Calu3 (cell line): Measurements from ENCODE around the gene SMARCC1. TPM values are rescaled to one million over a fixed set of nuclear protein-coding genes. Genes with fewer than 3 reads are reported as not detected.

ENCODE experiments used
- BruUV-seq: library from RNA; stranded (reverse); fragments of 400-500 nt; replicated peaks from 2 replicates; lab custom pipeline; 2021; lab: Mats Ljungman, UMichigan
- CTCF ChIA-PET: fragments of 300-600 bp; sonication (Branson Sonifier 250); formaldehyde crosslinking; loops from one replicate; lab custom pipeline; 2022; ENCODE audit warnings: antibody characterized with exemption; lab: Charles Lee
- DNase-seq: peaks from one replicate; pipeline ENCODE4 v3.0.0; 2022
- H3K27ac Mint-ChIP-seq: one replicate; pipeline ENCODE4 v1.8.0; 2022; ENCODE audit warnings: mixed read lengths; ENCODE audit not compliant: unreplicated experiment
- H3K27me3 Mint-ChIP-seq: one replicate; pipeline ENCODE4 v1.8.0; 2022; ENCODE audit warnings: mixed read lengths; ENCODE audit not compliant: unreplicated experiment
- H3K36me3 Mint-ChIP-seq: one replicate; pipeline ENCODE4 v1.8.0; 2022; ENCODE audit warnings: mild to moderate bottlenecking, moderate library complexity, mixed read lengths; ENCODE audit not compliant: insufficient read depth, unreplicated experiment
- H3K4me1 Mint-ChIP-seq: one replicate; pipeline ENCODE4 v1.8.0; 2022; ENCODE audit warnings: mild to moderate bottlenecking, low read depth, mixed read lengths; ENCODE audit not compliant: unreplicated experiment
- H3K4me3 Mint-ChIP-seq: one replicate; pipeline ENCODE4 v1.8.0; 2022; ENCODE audit warnings: mild to moderate bottlenecking, low read depth, moderate library complexity, mixed read lengths; ENCODE audit not compliant: unreplicated experiment
- H3K9me3 Mint-ChIP-seq: one replicate; pipeline ENCODE4 v1.8.0; 2022; ENCODE audit warnings: low read depth, mixed read lengths; ENCODE audit not compliant: unreplicated experiment
- CTCF ChIP-seq: fragments of 200-600 bp; IDR thresholded peaks from one replicate; pipeline ENCODE4 v1.8.0; 2022; ENCODE audit warnings: antibody characterized with exemption; ENCODE audit not compliant: unreplicated experiment
- intact Hi-C: fragments of 100-400 bp; cut with micrococcal nuclease; formaldehyde crosslinking; loops from one replicate; pipeline ENCODE4 v1.10.0; 2022; ENCODE audit not compliant: unreplicated experiment
- total RNA-seq: library from RNA; stranded (reverse); gene quantifications from 2 replicates; pipeline ENCODE4 v1.2.3, GENCODE V29; 2022

Gene SMARCC1
- total RNA-seq, 1 experiment from 2014 or later: 122 TPM

GRCh38 chr3:47817609-47818008 lies 35.9 kb upstream of the SMARCC1 start:
- intact Hi-C loops: no loop called here
- Mint-ChIP-seq H3K9me3 (no peaks in the 10 kb centered on the region), H3K4me3 (no peak overlapping the region), H3K36me3 (no peaks in the 10 kb centered on the region), H3K4me1 (no peaks in the 10 kb centered on the region), H3K27me3 (no peaks in the 10 kb centered on the region), H3K27ac (no peak overlapping the region)
- CTCF ChIA-PET: no interaction called here
- no peak for DNase-seq
- no TSS peak for BruUV-seq
- no peak for TF ChIP-seq CTCF

- no peak for DNase-seq
- Mint-ChIP-seq H3K4me1 (no peaks in the 10 kb centered on the region), H3K36me3 (peaks cover 16% of the 10 kb centered on the region), H3K4me3 (no peak overlapping the region), H3K9me3 (no peaks in the 10 kb centered on the region), H3K27me3 (no peaks in the 10 kb centered on the region), H3K27ac (no peak overlapping the region)
- no peak for TF ChIP-seq CTCF
- intact Hi-C loops: no loop called here
- no TSS peak for BruUV-seq
- CTCF ChIA-PET: interaction anchor here (0.7 kb wide), 1 partner anchor 428 kb away, joined by 4 read pairs; no protein-coding TSS in a partner anchor
Observed at GRCh38 chr3:47813551-47814177, 32.0 kb upstream of the SMARCC1 start.

GRCh38 chr3:47804577-47804976 lies 22.9 kb upstream of the SMARCC1 start:
- no peak overlapping the region for H3K4me3 Mint-ChIP-seq
- TF ChIP-seq CTCF: no peak
- H3K27ac Mint-ChIP-seq: no peak overlapping the region
- BruUV-seq: no TSS peak
- peaks cover 42% of the 10 kb centered on the region for H3K36me3 Mint-ChIP-seq
- H3K27me3 Mint-ChIP-seq: no peaks in the 10 kb centered on the region
- CTCF ChIA-PET: interaction anchor here (0.6 kb wide), 1 partner anchor 1939 kb away, joined by 5 read pairs; no protein-coding TSS in a partner anchor
- peaks cover 9% of the 10 kb centered on the region for H3K4me1 Mint-ChIP-seq
- intact Hi-C loops: no loop called here
- no peaks in the 10 kb centered on the region for H3K9me3 Mint-ChIP-seq
- no peak for DNase-seq

GRCh38 chr3:47803480-47804025 lies 21.9 kb upstream of the SMARCC1 start:
- H3K27me3 Mint-ChIP-seq: no peaks in the 10 kb centered on the region
- H3K27ac Mint-ChIP-seq: peak overlapping the region; percentile 69
- CTCF ChIA-PET: no interaction called here
- no peak for DNase-seq
- H3K4me3 Mint-ChIP-seq: peak overlapping the region; percentile 92
- H3K36me3 Mint-ChIP-seq: peaks cover 36% of the 10 kb centered on the region
- H3K4me1 Mint-ChIP-seq: peaks cover 9% of the 10 kb centered on the region
- intact Hi-C loops: no loop called here
- no TSS peak for BruUV-seq
- H3K9me3 Mint-ChIP-seq: no peaks in the 10 kb centered on the region
- no peak for TF ChIP-seq CTCF
